IMR-90 (cell line): Measurements from ENCODE around the gene ZNF236.

Experiments used
- BHLHE40 ChIP-seq: fragments of 150-350 bp; IDR thresholded peaks from 2 replicates; pipeline ENCODE4 v1.6.1; 2016; ENCODE audit warnings: mild to moderate bottlenecking, low read depth, low read length
- CEBPB ChIP-seq: IDR thresholded peaks from 2 replicates; pipeline ENCODE4 v1.6.1; 2012; ENCODE audit warnings: low read depth, low read length, improper control_type of control experiment
- FOS ChIP-seq: fragments of 150-350 bp; IDR thresholded peaks from 2 replicates; pipeline ENCODE4 v1.6.1; 2016; ENCODE audit warnings: low read depth, low read length
- MXI1 ChIP-seq: IDR thresholded peaks from 2 replicates; pipeline ENCODE4 v1.6.1; 2012; ENCODE audit warnings: low read depth, mild to moderate bottlenecking, low read length, moderate library complexity, borderline replicate concordance
- POLR2A ChIP-seq: IDR thresholded peaks from 2 replicates; pipeline ENCODE4 v1.6.1; 2012; ENCODE audit warnings: mild to moderate bottlenecking, low read depth, low read length
- RAD21 ChIP-seq: IDR thresholded peaks from 2 replicates; pipeline ENCODE4 v1.6.1; 2012; ENCODE audit warnings: low read length, improper control_type of control experiment
- RCOR1 ChIP-seq: IDR thresholded peaks from 2 replicates; pipeline ENCODE4 v1.6.1; 2012; ENCODE audit warnings: mild to moderate bottlenecking, low read length, improper control_type of control experiment; ENCODE audit not compliant: insufficient replicate concordance
- RFX5 ChIP-seq: IDR thresholded peaks from 2 replicates; pipeline ENCODE4 v1.8.0; 2012; ENCODE audit warnings: low read depth, mild to moderate bottlenecking, low read length, moderate library complexity
- SMC3 ChIP-seq: fragments of 150-350 bp; IDR thresholded peaks from 2 replicates; pipeline ENCODE4 v1.6.1; 2016; ENCODE audit warnings: low read depth, mild to moderate bottlenecking, antibody characterized with exemption, low read length, moderate library complexity
- TF ChIP-seq, protein P1 (sequence below): conservative IDR thresholded peaks from 2 replicates; pipeline ENCODE4 v1.5.1; 2012; ENCODE audit warnings: mild to moderate bottlenecking, low read depth, low read length, improper control_type of control experiment

DNA sequence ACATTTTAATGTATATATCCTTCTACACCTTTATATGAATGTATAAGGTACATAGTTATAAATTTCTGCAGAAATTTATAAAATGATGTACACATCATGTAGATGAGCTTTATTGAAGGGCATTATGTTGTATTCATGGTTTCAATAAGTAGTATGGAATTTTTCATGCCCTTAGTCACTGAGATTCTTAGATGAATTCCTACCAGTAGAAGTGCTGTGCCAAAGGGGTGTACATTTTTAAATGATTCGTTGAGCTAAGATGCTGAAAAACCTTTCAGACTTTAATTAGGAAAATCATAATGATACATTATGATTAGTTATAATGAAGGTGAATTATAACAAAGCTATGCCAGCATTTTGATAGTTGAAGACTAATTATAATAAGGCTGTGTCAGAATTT, 115.2 kb downstream of the ZNF236 start:
- TF ChIP-seq, protein P1, sequence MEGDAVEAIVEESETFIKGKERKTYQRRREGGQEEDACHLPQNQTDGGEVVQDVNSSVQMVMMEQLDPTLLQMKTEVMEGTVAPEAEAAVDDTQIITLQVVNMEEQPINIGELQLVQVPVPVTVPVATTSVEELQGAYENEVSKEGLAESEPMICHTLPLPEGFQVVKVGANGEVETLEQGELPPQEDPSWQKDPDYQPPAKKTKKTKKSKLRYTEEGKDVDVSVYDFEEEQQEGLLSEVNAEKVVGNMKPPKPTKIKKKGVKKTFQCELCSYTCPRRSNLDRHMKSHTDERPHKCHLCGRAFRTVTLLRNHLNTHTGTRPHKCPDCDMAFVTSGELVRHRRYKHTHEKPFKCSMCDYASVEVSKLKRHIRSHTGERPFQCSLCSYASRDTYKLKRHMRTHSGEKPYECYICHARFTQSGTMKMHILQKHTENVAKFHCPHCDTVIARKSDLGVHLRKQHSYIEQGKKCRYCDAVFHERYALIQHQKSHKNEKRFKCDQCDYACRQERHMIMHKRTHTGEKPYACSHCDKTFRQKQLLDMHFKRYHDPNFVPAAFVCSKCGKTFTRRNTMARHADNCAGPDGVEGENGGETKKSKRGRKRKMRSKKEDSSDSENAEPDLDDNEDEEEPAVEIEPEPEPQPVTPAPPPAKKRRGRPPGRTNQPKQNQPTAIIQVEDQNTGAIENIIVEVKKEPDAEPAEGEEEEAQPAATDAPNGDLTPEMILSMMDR = peak; percentile 48
- TF ChIP-seq POLR2A (no peak), MXI1 (no peak), RAD21 (no peak), SMC3 (no peak), BHLHE40 (no peak), RCOR1 (no peak), CEBPB (no peak), FOS (no peak), RFX5 (no peak)
